Suprapubic skin (tissue), 3 donors: ENCODE results near the gene SPC25.

Experiments
- EP300 ChIP-seq: sonication (generic); formaldehyde crosslinking; IDR thresholded peaks from one replicate; pipeline ENCODE4 v1.6.1; 2017; ENCODE audit warnings: antibody characterized with exemption
- POLR2A ChIP-seq, 2 donors: fragments of 450-650 bp; IDR thresholded peaks; one replicate each; pipeline ENCODE4 v1.6.1; 2017; ENCODE audit warnings: antibody characterized with exemption in 2 of 2, mild to moderate bottlenecking in 2 of 2, moderate library complexity in 2 of 2
- TF ChIP-seq, protein P1 (sequence below), 2 donors: fragments of 200-600 bp in 1 of 2; fragments of 450-650 bp in 1 of 2; sonication (generic) in 1 of 2; IDR thresholded peaks; one replicate each; pipeline ENCODE4 v1.5.1; 2016 to 2019; ENCODE audit warnings: antibody characterized with exemption in 2 of 2, mild to moderate bottlenecking in 1 of 2, moderate library complexity in 1 of 2

DNA sequence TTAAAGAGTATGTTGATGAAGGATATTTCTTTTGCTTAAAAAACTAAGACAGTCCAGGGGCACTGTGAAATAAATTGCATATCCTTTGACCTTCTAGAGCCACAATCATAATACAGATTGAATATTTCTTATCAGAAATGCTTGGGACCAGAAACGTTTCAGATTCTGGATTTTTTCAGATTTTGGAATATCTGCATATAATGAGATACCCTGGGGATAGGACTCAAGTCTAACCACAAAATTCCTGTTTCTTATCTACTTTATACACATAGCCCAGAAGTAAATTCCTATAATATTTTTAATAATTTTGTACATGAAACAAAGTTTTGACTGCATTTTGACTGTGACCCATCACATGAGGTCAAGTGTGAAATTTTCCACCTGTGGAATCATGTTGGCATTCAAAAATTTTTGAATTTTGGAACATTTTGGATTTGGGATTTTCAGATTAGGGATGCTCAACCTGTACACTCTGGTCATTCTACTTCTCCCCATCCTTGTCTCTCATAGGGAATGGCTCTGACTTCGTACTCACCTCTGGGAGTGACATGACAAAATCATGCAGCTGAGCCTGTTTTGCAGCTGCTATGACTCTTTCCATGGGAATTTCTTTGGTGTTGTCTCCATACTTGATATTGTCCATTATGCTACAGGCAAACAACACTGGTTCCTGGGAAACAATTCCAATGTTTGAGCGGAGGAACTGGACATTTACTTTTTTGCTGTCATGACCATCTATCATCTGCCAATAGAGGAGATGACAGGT, 36.6 kb upstream of the SPC25 start:
- TF ChIP-seq, protein P1, sequence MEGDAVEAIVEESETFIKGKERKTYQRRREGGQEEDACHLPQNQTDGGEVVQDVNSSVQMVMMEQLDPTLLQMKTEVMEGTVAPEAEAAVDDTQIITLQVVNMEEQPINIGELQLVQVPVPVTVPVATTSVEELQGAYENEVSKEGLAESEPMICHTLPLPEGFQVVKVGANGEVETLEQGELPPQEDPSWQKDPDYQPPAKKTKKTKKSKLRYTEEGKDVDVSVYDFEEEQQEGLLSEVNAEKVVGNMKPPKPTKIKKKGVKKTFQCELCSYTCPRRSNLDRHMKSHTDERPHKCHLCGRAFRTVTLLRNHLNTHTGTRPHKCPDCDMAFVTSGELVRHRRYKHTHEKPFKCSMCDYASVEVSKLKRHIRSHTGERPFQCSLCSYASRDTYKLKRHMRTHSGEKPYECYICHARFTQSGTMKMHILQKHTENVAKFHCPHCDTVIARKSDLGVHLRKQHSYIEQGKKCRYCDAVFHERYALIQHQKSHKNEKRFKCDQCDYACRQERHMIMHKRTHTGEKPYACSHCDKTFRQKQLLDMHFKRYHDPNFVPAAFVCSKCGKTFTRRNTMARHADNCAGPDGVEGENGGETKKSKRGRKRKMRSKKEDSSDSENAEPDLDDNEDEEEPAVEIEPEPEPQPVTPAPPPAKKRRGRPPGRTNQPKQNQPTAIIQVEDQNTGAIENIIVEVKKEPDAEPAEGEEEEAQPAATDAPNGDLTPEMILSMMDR (IDR thresholded peaks at IDR 0.05), result no peak
- TF ChIP-seq POLR2A (IDR thresholded peaks at IDR 0.05) (no peak), EP300 (no peak)
